HepG2 (cell line): ENCODE results near the gene RPS5. TPM values are rescaled to one million over a fixed set of nuclear protein-coding genes. Genes with fewer than 3 reads are reported as not detected.

Source experiments
- ATAC-seq: fragments of 200-7000 bp; cut with Tn5 transposase; 3 replicates; pipeline ENCODE4 v1.9.1; 2020; ENCODE audit warnings: mild to moderate bottlenecking, moderate library complexity
- BruUV-seq: library from RNA; stranded (reverse); fragments of 400-500 nt; replicated peaks from 2 replicates; lab custom pipeline; 2021; lab: Mats Ljungman, UMichigan
- CTCF ChIA-PET: fragments of 300-600 bp; formaldehyde crosslinking; extraction: SDS; loops from one replicate; lab custom pipeline; 2021; ENCODE audit warnings: low total read pairs, inconsistent platforms, low intra/inter-chr PET ratio; lab: Yijun Ruan, JAX
- POLR2A ChIA-PET: fragments of 350-600 bp; sonication (Branson Sonifier 250); formaldehyde crosslinking; loops from one replicate; lab custom pipeline; 2020; ENCODE audit warnings: antibody characterized with exemption, inconsistent platforms; lab: Yijun Ruan, JAX
- DNase-seq: peaks from one replicate; pipeline ENCODE4 v3.0.0-alpha.2; 2015; ENCODE audit warnings: low spot score
- FAIRE-seq: peaks from 3 replicates; lab custom pipeline; 2011; peaks lifted over from hg19 to GRCh38; lab: Jason Lieb, UNC
- H2AFZ ChIP-seq: one replicate; pipeline ENCODE4 v1.6.1; 2011; ENCODE audit warnings: low read length, inconsistent platforms
- H3K27ac ChIP-seq: fragments of 300-600 bp; 3 replicates; pipeline ENCODE4 v1.8.0; 2011; ENCODE audit warnings: mixed run types, mild to moderate bottlenecking, mixed read lengths, low read length, inconsistent platforms; ENCODE audit not compliant: insufficient read depth; ENCODE audit errors: extremely low read length
- H3K27me3 ChIP-seq, 2 experiments: fragments of 200-600 bp in 1 of 2; 2 replicates in 1 of 2; 3 replicates in 1 of 2; pipeline versions ENCODE4 v1.6.0 to v1.8.0; 2011; ENCODE audit warnings: low read length in 2 of 2, mild to moderate bottlenecking in 2 of 2, moderate library complexity in 2 of 2, inconsistent platforms in 1 of 2; ENCODE audit not compliant: insufficient read depth in 2 of 2, control insufficient read depth in 1 of 2
- H3K36me3 ChIP-seq, 2 experiments: fragments of 200-600 bp in 1 of 2; replicated peaks in 1 of 2; 2 replicates in 1 of 2; 3 replicates in 1 of 2; pipeline versions ENCODE4 v1.5.1 to v1.8.0; 2011; ENCODE audit warnings: low read length in 2 of 2, inconsistent platforms in 1 of 2; ENCODE audit not compliant: insufficient read depth in 2 of 2, control insufficient read depth in 1 of 2
- H3K4me1 ChIP-seq: 2 replicates; pipeline ENCODE4 v1.5.1; 2012; ENCODE audit warnings: low read length, inconsistent platforms; ENCODE audit not compliant: insufficient read depth
- H3K4me2 ChIP-seq: 2 replicates; pipeline ENCODE4 v1.6.0; 2011; ENCODE audit warnings: low read depth, low read length, inconsistent platforms
- H3K4me3 ChIP-seq, 3 experiments: fragments of 200-600 bp in 1 of 3; sonication (generic), shearing (Covaris generic) in 1 of 3; replicated peaks in 1 of 3; 2 replicates each; pipeline ENCODE4 v1.5.1; 2011 to 2016; ENCODE audit warnings: low read length in 3 of 3, inconsistent platforms in 2 of 3, low read depth in 2 of 3, mild to moderate bottlenecking in 2 of 3, control low read depth in 1 of 3, mixed read lengths in 1 of 3; ENCODE audit not compliant: insufficient read depth in 1 of 3
- H3K79me2 ChIP-seq: one replicate; pipeline ENCODE4 v1.6.1; 2011; ENCODE audit warnings: low read length, inconsistent platforms; ENCODE audit not compliant: insufficient read depth
- H3K9ac ChIP-seq: 2 replicates; pipeline ENCODE4 v1.6.0; 2011; ENCODE audit warnings: mild to moderate bottlenecking, low read depth, low read length, inconsistent platforms; ENCODE audit not compliant: insufficient read depth
- H3K9me3 ChIP-seq: 2 replicates; pipeline ENCODE4 v1.5.1; 2012; ENCODE audit warnings: mild to moderate bottlenecking, low read length
- H4K20me1 ChIP-seq: 2 replicates; pipeline ENCODE4 v1.6.0; 2011; ENCODE audit warnings: inconsistent platforms, mild to moderate bottlenecking, low read length, moderate library complexity; ENCODE audit not compliant: insufficient read depth
- AGO2 ChIP-seq: fragments of 200-400 bp; formaldehyde crosslinking; optimal IDR thresholded peaks from 2 replicates; pipeline ENCODE3; 2017; ENCODE audit warnings: mild to moderate bottlenecking, low read depth, low read length, moderate library complexity
- AKAP8 ChIP-seq: sonication (generic); formaldehyde crosslinking; IDR thresholded peaks from 2 replicates; pipeline ENCODE4 v1.5.1; 2020; ENCODE audit warnings: mild to moderate bottlenecking, missing genetic modification reagents
- ARNT2 ChIP-seq: sonication (generic); formaldehyde crosslinking; IDR thresholded peaks from 2 replicates; pipeline ENCODE4 v1.8.0; 2022; ENCODE audit warnings: mild to moderate bottlenecking, low read depth, missing genetic modification reagents, moderate library complexity
- DBP ChIP-seq: sonication (generic); formaldehyde crosslinking; IDR thresholded peaks from 2 replicates; pipeline ENCODE4 v1.4.0; 2020; ENCODE audit warnings: missing genetic modification reagents; ENCODE audit errors: not compliant biosample characterization
- DMAP1 ChIP-seq: IDR thresholded peaks from 2 replicates; pipeline ENCODE4 v1.6.1; 2016
- HOMEZ ChIP-seq: IDR thresholded peaks from 2 replicates; pipeline ENCODE4 v1.6.1; 2016; ENCODE audit warnings: low read depth
- NONO ChIP-seq, 2 experiments: fragments of 450-650 bp in 1 of 2; sonication (generic) in 1 of 2; formaldehyde crosslinking in 1 of 2; IDR thresholded peaks in 1 of 2; conservative IDR thresholded peaks in 1 of 2; 2 replicates each; pipeline versions ENCODE4 v1.6.1 to v1.8.0; 2017 to 2022; ENCODE audit warnings: mild to moderate bottlenecking in 1 of 2, missing genetic modification reagents in 1 of 2, moderate library complexity in 1 of 2
- PAF1 ChIP-seq: IDR thresholded peaks from 2 replicates; pipeline ENCODE4 v1.6.1; 2016; ENCODE audit warnings: missing genetic modification reagents, missing compliant biosample characterization
- POLR2A ChIP-seq, 2 experiments: IDR thresholded peaks; 2 replicates each; pipeline ENCODE4 v1.6.1; 2011; ENCODE audit warnings: low read depth in 2 of 2, low read length in 2 of 2, mild to moderate bottlenecking in 1 of 2, moderate library complexity in 1 of 2; ENCODE audit not compliant: insufficient read depth in 1 of 2
- PPARG ChIP-seq: conservative IDR thresholded peaks from 2 replicates; pipeline ENCODE4 v1.6.1; 2016; ENCODE audit warnings: missing biosample characterization, missing genetic modification reagents
- PRDM4 ChIP-seq: sonication (generic); formaldehyde crosslinking; IDR thresholded peaks from 2 replicates; pipeline ENCODE4 v1.9.0; 2021; ENCODE audit warnings: missing genetic modification reagents, borderline replicate concordance
- RAD21 ChIP-seq: fragments of 450-650 bp; formaldehyde crosslinking; IDR thresholded peaks from 2 replicates; pipeline ENCODE4 v1.5.0; 2020; ENCODE audit warnings: mild to moderate bottlenecking
- RBM39 ChIP-seq: fragments of 200-400 bp; formaldehyde crosslinking; IDR thresholded peaks from one replicate; pipeline ENCODE4 v1.6.1; 2018; ENCODE audit warnings: antibody characterized with exemption, mild to moderate bottlenecking, low read depth, low read length; ENCODE audit not compliant: poor library complexity, severe bottlenecking
- ZNF275 ChIP-seq: sonication (generic); formaldehyde crosslinking; IDR thresholded peaks from 2 replicates; pipeline ENCODE4 v1.8.0; 2022; ENCODE audit warnings: missing genetic modification reagents, mild to moderate bottlenecking, inconsistent platforms, borderline replicate concordance
- ZNF615 ChIP-seq: sonication (generic); formaldehyde crosslinking; IDR thresholded peaks from 2 replicates; pipeline ENCODE4 v1.5.0; 2020; ENCODE audit warnings: mild to moderate bottlenecking, missing genetic modification reagents, borderline replicate concordance
- ZNF660 ChIP-seq: sonication (generic); formaldehyde crosslinking; IDR thresholded peaks from 2 replicates; pipeline ENCODE4 v1.5.1; 2020; ENCODE audit warnings: mild to moderate bottlenecking, low read depth, missing genetic modification reagents, borderline replicate concordance
- ZNF740 ChIP-seq: sonication (generic); formaldehyde crosslinking; IDR thresholded peaks from 2 replicates; pipeline ENCODE4 v1.4.0; 2020; ENCODE audit warnings: missing genetic modification reagents
- WGBS: methylation state at CpG from one replicate; pipeline ENCODE4 v1.1.6; 2017; ENCODE audit warnings: low lambda C conversion rate; 5-methylcytosine and 5-hydroxymethylcytosine counted together
- in situ Hi-C: cut with HindIII; loops from 2 replicates; pipeline ENCODE4 v1.10.0; 2017; ENCODE audit warnings: low pct_unique_long_range_greater_than_20kb; ENCODE audit not compliant: extremely low pct_ligation_motif_present
- intact Hi-C: fragments of 100-400 bp; cut with micrococcal nuclease; formaldehyde crosslinking; loops from one replicate; pipeline ENCODE4 v1.10.0; 2022; ENCODE audit not compliant: unreplicated experiment
- polyA plus RNA-seq, 8 experiments: library from polyadenylated mRNA; depleted of rRNA in 3 of 8; stranded (reverse) in 7 of 8; unstranded in 1 of 8; fragments of >200 nt; fragmentation: Illumina TruSeq in 4 of 8; extraction: Trizol in 4 of 8; gene quantifications; 2 replicates each; pipeline versions ENCODE4 v1.2.1 to v1.2.3, GENCODE V29; 2011 to 2016; ENCODE audit warnings: low read depth in 4 of 8, missing spikeins in 1 of 8, mixed read lengths in 1 of 8; ENCODE audit not compliant: insufficient read depth in 1 of 8
- total RNA-seq, 5 experiments: library from RNA; depleted of rRNA; stranded (reverse); fragments of >200 nt; fragmentation: Illumina TruSeq; extraction: Trizol; gene quantifications; 2 replicates each; pipeline ENCODE4 v1.2.3, GENCODE V29; 2016; ENCODE audit warnings: low read depth in 1 of 5

Gene RPS5
- total and polyA plus RNA-seq, 2 of the 13 experiments (the other 11 are each of a cell fraction or from before 2014, with no cell fraction given) = 1,544 to 4,408 TPM

- H3K27ac ChIP-seq = no peak within 1 kb of the TSS
- FAIRE-seq (no peak), ATAC-seq (peak; percentile 22), DNase-seq (no peak)
- peaks cover 12 to 47% of the 10 kb centered on the region in 2 experiments for H3K36me3 ChIP-seq
- no peak within 1 kb of the TSS for H3K9ac ChIP-seq
- no peak within 1 kb of the TSS for H3K4me2 ChIP-seq
- POLR2A ChIA-PET = no interaction called here
- H3K9me3 ChIP-seq = no peaks in the 10 kb centered on the region
- CTCF ChIA-PET = no interaction called here
- H2AFZ ChIP-seq = no peak within 1 kb of the TSS
- peaks cover 10% of the 10 kb centered on the region for H3K79me2 ChIP-seq
- peaks cover 28% of the 10 kb centered on the region for H4K20me1 ChIP-seq
- in situ Hi-C loops (no loop called here), intact Hi-C loops (no loop called here)
- H3K4me3 ChIP-seq = no peak within 1 kb of the TSS
- H3K4me1 ChIP-seq = peaks cover 21% of the 10 kb centered on the region
- 93% methylated on average over 14 of the region's 21 CpGs for WGBS
- BruUV-seq = no TSS peak
- no peaks in the 10 kb centered on the region for H3K27me3 ChIP-seq
- TF ChIP-seq RAD21 (CRISPR knock-in tag) (peak; percentile 15; the same call in 1 of the 2 replicates), ZNF740 (CRISPR knock-in tag) (0 out of 2 replicates have a peak, but pooled peaks have one; percentile 39), RBM39 (peak; percentile 34), DMAP1 (no peak), PRDM4 (CRISPR knock-in tag) (no peak), PPARG (CRISPR knock-in tag) (no peak), ARNT2 (CRISPR knock-in tag) (0 out of 2 replicates have a peak, but pooled peaks have one; percentile 13), DBP (CRISPR knock-in tag) (no peak), AKAP8 (CRISPR knock-in tag) (peak; percentile 78; the same call in 1 of the 2 replicates), ZNF660 (CRISPR knock-in tag) (no peak), PAF1 (CRISPR knock-in tag) (peak; percentile 83; the same call in 1 of the 2 replicates), ZNF275 (CRISPR knock-in tag) (no peak), NONO (IDR thresholded peaks at IDR 0.05) (no peak), NONO (CRISPR knock-in tag; conservative IDR thresholded peaks at IDR 0.05) (peak; percentile 57; the same call in 1 of the 2 replicates), POLR2A (IDR thresholded peaks at IDR 0.05; ENCODE audit: insufficient read depth in 1 of 2, low read depth in 2 of 2, low read length in 2 of 2) (peak; percentile 23 to 55; a peak in 3 of 4 replicates), ZNF615 (CRISPR knock-in tag) (0 out of 2 replicates have a peak, but pooled peaks have one; percentile 47), HOMEZ (CRISPR knock-in tag) (no peak), AGO2 (peak; percentile 99)
Observed at GRCh38 chr19:58395220-58395978, 8.3 kb downstream of the RPS5 start, which contains the start of gene RNF225. TSS of gene RNF225 (plus strand) at chr19:58395656. CDS start at chr19:58396090, 434 bp downstream.
